ENCODE results near the gene VTA1.

GRCh38 chr6:142246960-142247359, 99.9 kb downstream of the VTA1 start:
- TF ChIP-seq, protein P1, sequence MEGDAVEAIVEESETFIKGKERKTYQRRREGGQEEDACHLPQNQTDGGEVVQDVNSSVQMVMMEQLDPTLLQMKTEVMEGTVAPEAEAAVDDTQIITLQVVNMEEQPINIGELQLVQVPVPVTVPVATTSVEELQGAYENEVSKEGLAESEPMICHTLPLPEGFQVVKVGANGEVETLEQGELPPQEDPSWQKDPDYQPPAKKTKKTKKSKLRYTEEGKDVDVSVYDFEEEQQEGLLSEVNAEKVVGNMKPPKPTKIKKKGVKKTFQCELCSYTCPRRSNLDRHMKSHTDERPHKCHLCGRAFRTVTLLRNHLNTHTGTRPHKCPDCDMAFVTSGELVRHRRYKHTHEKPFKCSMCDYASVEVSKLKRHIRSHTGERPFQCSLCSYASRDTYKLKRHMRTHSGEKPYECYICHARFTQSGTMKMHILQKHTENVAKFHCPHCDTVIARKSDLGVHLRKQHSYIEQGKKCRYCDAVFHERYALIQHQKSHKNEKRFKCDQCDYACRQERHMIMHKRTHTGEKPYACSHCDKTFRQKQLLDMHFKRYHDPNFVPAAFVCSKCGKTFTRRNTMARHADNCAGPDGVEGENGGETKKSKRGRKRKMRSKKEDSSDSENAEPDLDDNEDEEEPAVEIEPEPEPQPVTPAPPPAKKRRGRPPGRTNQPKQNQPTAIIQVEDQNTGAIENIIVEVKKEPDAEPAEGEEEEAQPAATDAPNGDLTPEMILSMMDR (IDR thresholded peaks at IDR 0.05 in 2 of 3, conservative IDR thresholded peaks at IDR 0.05 in 1 of 3; ENCODE audit: borderline replicate concordance in 1 of 3, insufficient read depth in 1 of 3, low read depth in 2 of 3, low read length in 2 of 3): no peak
- TF ChIP-seq ZBTB33 (IDR thresholded peaks at IDR 0.05; ENCODE audit: extremely low read depth, insufficient replicate concordance, low read length) (no peak), SRF (IDR thresholded peaks at IDR 0.05; ENCODE audit: low read depth) (no peak), ZNF274 (IDR thresholded peaks at IDR 0.05; ENCODE audit: low read depth, low read length) (no peak), RAD21 (IDR thresholded peaks at IDR 0.05; ENCODE audit: low read depth) (no peak), EZH2 (IDR thresholded peaks at IDR 0.05) (no peak), POLR2A (IDR thresholded peaks at IDR 0.05; ENCODE audit: borderline replicate concordance, extremely low read depth, insufficient read depth, insufficient read length) (no peak), CEBPB (IDR thresholded peaks at IDR 0.05; ENCODE audit: low read depth) (no peak), JUND (IDR thresholded peaks at IDR 0.05) (no peak), ZFX (IDR thresholded peaks at IDR 0.05) (no peak), SP1 (IDR thresholded peaks at IDR 0.05; ENCODE audit: low read depth) (no peak), SIN3A (IDR thresholded peaks at IDR 0.05; ENCODE audit: low read depth) (no peak)
- TF ChIP-seq, protein P2, sequence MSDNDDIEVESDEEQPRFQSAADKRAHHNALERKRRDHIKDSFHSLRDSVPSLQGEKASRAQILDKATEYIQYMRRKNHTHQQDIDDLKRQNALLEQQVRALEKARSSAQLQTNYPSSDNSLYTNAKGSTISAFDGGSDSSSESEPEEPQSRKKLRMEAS (IDR thresholded peaks at IDR 0.05): no peak
- TF ChIP-seq, protein P3, sequence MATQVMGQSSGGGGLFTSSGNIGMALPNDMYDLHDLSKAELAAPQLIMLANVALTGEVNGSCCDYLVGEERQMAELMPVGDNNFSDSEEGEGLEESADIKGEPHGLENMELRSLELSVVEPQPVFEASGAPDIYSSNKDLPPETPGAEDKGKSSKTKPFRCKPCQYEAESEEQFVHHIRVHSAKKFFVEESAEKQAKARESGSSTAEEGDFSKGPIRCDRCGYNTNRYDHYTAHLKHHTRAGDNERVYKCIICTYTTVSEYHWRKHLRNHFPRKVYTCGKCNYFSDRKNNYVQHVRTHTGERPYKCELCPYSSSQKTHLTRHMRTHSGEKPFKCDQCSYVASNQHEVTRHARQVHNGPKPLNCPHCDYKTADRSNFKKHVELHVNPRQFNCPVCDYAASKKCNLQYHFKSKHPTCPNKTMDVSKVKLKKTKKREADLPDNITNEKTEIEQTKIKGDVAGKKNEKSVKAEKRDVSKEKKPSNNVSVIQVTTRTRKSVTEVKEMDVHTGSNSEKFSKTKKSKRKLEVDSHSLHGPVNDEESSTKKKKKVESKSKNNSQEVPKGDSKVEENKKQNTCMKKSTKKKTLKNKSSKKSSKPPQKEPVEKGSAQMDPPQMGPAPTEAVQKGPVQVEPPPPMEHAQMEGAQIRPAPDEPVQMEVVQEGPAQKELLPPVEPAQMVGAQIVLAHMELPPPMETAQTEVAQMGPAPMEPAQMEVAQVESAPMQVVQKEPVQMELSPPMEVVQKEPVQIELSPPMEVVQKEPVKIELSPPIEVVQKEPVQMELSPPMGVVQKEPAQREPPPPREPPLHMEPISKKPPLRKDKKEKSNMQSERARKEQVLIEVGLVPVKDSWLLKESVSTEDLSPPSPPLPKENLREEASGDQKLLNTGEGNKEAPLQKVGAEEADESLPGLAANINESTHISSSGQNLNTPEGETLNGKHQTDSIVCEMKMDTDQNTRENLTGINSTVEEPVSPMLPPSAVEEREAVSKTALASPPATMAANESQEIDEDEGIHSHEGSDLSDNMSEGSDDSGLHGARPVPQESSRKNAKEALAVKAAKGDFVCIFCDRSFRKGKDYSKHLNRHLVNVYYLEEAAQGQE (IDR thresholded peaks at IDR 0.05; ENCODE audit: low read depth): no peak

Data from HCT116 (cell line).